NT2/D1 (cell line): ENCODE results near the gene SETDB1.

Experiments used
- SUZ12 ChIP-seq: IDR thresholded peaks from 2 replicates; pipeline ENCODE4 v1.6.1; 2011; ENCODE audit not compliant: insufficient read length, insufficient read depth; ENCODE audit errors: extremely low read depth
- YY1 ChIP-seq: IDR thresholded peaks from 2 replicates; pipeline ENCODE4 v1.6.1; 2011; ENCODE audit not compliant: insufficient read length, insufficient read depth
- ZNF274 ChIP-seq: IDR thresholded peaks from 2 replicates; pipeline ENCODE4 v1.6.1; 2011; ENCODE audit warnings: mild to moderate bottlenecking, low read depth, low read length

DNA sequence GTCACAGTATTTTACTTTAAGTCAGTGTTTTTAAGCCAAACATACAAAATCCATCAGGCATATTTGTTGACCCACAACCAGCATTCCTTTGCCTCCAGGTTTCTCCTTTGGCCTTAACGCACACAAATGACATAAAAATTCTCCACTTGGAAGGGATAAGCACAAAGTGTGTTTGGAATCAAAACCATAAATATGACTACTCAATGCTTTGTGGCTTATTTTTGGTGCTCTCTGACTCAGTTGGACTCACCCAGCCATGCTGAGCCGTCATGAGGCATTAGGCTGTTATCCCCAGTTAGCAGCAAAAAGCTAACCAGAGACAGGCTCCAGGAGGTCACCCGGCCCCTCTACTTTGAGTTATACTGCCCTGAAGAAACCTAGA is 83.0 kb downstream of the SETDB1 start:
- TF ChIP-seq YY1, result no peak
- TF ChIP-seq ZNF274, result no peak
- TF ChIP-seq SUZ12, result no peak
